Skin of body (tissue), 2 donors: ENCODE measurements around the gene SMG9. TPM values are rescaled to one million over a fixed set of nuclear protein-coding genes. Genes with fewer than 3 reads are reported as not detected.
"Not testable (repeated sequence)": the region's sequence is repeated elsewhere in the genome, so short reads cannot be mapped to it uniquely, and the experiment has no call there.

Experiments
- DNase-seq: peaks from one replicate; lab custom pipeline; 2025; lab: John Stamatoyannopoulos, UW
- total RNA-seq: library from RNA; depleted of rRNA; stranded (reverse); fragments of >200 nt; gene quantifications from one replicate; pipeline ENCODE4 v1.2.3, GENCODE V29; 2014

The SMG9 gene
- total RNA-seq, 1 donor from 2014 or later, result 14.3 TPM

DNA sequence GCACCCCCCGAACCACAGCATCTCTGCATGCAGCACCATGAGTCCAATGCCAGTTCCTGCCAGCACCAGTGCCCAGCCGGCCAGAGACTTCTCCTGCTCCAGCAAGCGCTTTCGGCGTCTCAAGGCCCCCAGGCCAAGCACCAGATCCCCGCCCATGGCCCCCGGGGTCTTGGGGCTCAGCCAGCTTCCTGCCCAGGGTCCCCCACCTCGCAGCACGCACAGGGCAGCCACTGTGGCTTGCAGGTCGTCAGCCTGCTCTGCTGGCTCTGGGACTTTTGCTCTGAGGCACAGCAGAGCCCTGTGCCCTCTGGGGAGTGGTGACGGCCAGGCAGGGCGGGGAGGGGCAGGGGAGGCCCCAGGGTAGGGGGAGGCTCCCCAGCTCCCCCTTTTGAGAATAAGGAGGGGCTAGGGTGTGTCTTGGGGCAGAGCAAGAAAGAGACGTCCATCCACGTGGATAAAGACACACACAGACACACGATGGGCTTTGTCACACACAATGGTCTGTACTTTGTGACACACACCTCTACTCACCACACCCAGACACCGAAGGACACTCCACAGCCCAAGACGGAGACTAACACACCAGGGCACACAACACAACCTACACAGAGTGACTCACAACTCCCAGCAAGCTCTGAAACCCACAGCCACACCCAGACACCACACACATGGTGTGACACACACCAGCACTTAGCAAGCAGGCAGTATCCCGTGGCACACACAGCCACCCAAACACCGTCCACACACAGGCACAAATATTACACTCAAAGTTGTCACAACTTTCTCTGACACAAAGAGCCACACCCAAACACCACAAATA lies 26.2 kb upstream of the SMG9 start, which contains the start of gene KCNN4:
KCNN4 (minus strand) TSS at position 268 of the 820 bp plus-strand sequence; CDS start at position 156, 112 bp downstream.
- no peak for DNase-seq

- no peak for DNase-seq
These were observed 25.1 kb upstream of the SMG9 start for GRCh38 chr19:43779820-43780219.

GRCh38 chr19:43779147-43779819 lies 24.5 kb upstream of the SMG9 start:
- DNase-seq, result no peak

DNA sequence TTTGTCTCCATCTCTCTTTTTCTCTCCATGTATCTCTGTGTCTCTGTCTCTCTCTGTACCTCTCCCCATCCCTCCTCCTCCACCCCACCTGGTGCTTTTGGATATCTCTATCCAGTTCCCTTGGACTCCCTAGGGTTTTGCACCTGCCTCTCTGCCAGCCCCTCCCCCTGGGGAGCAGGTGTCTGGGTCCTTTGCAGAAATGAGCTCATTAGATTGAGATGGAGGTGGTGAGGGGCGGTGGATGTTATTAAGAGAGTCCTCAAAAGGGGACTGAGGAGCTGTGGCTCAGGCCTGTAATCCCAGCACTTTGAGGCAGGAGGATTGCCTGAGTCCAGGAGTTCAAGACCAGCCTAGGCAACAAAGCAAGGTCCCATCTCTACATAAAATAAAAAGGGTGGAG lies 23.9 kb upstream of the SMG9 start:
- no peak for DNase-seq

GRCh38 chr19:43777163-43777695 lies 22.5 kb upstream of the SMG9 start:
- DNase-seq, result no peak

GRCh38 chr19:43776286-43776685 lies 21.5 kb upstream of the SMG9 start:
- no peak for DNase-seq

GRCh38 chr19:43775299-43775890 lies 20.6 kb upstream of the SMG9 start:
- DNase-seq, result no peak

DNA sequence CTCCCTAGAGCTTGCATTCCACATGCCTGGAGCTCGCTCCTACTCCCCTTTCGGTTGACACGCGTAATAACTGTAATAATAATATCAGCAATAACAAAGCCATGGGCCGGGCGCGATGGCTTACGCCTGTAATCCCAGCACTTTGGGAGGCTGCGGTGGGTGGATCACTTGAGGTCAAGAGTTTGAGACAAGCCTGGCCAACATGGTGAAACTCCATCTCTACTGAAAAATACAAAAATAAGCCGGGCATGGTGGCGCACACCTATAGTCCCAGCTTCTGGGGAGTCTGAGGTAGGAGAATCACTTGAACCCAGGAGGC lies 20.1 kb upstream of the SMG9 start:
- not testable (repeated sequence) for DNase-seq

DNA sequence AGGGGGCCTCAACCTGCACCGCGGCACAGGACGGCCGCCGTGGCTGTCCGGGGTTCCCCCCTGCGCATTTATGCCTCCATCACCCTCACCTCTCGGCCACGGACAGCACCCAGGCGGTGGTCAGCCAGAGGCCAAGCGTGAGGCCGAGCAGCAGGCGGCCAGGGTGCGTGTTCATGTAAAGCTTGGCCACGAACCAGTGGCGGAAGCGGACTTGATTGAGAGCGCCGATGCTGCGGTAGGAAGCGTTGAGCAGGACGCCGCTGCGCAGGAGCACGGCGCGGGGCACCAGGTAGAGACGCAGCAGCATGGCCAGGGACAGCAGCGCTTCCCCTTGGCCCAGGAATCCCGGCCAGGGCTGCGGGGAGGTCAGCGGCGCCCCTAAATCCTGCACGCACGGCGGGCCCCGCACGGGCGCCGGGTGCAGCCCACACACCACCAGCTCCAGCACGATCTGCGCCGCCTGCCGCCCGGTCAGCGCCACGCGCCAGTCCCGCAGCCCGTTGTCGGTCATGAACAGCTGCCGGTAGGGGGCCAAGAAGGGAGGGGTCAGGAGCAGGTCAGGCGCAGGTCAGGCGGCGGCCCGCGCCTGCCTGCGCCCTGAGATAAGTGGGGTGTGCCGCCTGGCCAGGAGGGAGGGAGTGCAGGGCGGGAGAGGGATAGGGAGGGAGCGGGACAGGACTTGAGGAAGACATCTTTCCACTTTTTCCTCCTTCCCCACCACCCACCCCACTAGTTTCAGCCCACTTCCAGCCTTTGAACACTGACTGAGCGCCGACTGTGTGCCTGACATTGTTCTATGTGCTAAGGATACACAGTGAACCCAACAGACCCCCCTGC lies 19.6 kb upstream of the SMG9 start:
- peak; percentile 26 for DNase-seq

GRCh38 chr19:43773725-43774102 lies 19.0 kb upstream of the SMG9 start:
- DNase-seq, result no peak

DNA sequence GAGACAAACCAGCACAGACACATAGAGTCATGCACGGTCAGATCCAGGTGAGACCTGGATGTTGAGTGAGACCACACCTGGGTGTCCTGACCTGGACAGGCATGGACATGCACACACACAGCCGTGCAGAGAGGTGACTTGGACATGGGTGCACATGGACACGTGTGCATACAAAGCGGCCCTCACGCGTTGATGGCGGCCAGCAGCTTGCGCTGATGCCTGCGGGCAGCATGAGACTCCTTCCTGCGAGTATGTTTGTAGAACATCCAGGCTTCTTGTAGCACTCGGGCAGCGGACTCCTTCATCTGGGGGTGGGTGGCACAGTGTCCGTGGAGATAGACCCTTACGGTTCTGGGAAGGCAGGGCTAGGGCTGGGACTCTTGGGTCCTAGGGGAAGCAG lies 14.5 kb upstream of the SMG9 start:
- DNase-seq, result no peak

- DNase-seq, result no peak
These were observed 13.7 kb upstream of the SMG9 start for GRCh38 chr19:43768273-43769050.

- no peak for DNase-seq
These were observed 13.1 kb upstream of the SMG9 start for GRCh38 chr19:43767818-43768217.

DNA sequence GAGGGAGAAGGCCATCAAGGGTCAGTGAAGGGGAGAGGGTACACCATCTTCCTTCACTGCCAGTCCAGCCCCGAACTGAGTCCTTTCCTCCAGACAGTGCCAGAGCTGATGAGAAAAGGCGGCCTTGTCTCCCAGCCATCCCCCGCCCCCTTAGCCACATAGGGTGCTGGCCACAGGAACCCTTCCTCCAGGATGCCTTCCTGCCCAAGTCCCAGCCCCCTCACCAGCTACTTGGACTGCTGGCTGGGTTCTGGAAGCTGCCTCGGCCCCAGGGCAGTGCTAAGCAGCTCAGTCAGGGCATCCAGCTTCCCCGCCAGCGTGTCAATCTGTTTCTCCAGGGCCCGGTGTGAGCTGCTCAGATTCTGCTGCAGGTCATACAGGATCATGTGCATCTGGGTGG lies 12.6 kb upstream of the SMG9 start:
- no peak for DNase-seq

DNA sequence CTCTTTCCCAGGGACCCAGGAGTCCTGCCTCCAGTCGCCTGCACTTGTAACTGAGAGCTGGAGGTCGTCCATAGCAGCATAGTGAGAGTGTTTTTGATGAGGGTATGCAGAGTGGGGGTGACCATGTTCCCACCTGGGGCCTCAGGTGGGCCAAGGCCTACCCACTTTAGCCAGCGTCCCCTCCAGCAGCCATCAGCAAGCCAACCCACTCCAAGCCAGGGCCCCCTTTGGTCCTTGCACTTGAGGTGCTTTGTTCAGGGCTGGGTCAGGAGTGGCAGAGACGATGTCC lies 11.9 kb upstream of the SMG9 start:
- DNase-seq, result no peak

GRCh38 chr19:43765109-43765876 lies 10.5 kb upstream of the SMG9 start:
- DNase-seq, result peak; percentile 45

DNA sequence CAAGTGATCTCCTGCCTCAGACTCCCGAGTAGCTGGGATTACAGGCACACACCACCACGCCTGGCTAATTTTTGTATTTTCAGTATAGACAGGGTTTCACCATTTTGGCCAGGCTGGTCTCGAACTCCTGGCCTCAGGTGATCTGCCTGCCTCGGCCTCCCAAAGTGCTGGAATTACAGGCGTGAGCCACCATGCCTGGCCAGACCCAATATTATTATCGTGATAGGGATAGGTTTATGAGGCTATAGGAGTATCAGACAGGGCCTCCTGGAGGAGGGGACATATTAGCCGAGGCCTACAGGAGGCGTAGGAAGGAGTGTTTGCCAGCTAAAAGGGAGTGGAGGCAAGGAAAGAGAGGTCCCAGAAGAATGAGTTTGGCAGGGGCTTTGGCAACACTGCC lies 9.9 kb upstream of the SMG9 start:
- DNase-seq, result not testable (repeated sequence)

GRCh38 chr19:43763473-43763939 lies 8.7 kb upstream of the SMG9 start:
- DNase-seq, result no peak

DNA sequence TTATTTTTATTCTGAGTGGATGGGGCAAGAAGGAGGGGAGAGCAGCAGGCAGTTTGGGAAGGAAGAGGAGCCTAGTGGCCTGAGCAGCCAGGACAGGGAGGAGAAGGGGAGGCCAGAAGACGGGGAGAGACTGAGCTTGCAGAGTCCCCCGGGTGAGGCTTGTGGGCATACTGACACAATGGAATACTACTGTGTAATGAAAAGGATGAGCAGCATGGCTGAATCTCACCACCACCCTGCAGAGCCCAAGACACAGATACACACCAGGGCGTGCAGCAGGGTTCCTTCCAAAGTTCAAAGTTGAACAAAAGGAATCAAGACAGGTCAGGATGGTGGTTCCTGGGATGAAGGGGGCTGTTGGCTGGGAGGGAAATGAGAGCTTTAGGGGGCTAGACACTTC lies 8.1 kb upstream of the SMG9 start:
- no peak for DNase-seq

- DNase-seq, result no peak
These were observed 6.2 kb upstream of the SMG9 start for GRCh38 chr19:43760941-43761340.
